Testis (tissue), 2 donors: ENCODE measurements around the gene DHX30.

Experiments used
- POLR2A ChIP-seq: fragments of 450-650 bp; IDR thresholded peaks from one replicate; pipeline ENCODE4 v1.6.1; 2017; ENCODE audit warnings: antibody characterized with exemption, mild to moderate bottlenecking, moderate library complexity
- TF ChIP-seq, protein P1 (sequence below), 3 experiments: fragments of 450-650 bp in 2 of 3; fragments of 200-600 bp in 1 of 3; sonication (generic) in 1 of 3; IDR thresholded peaks; one replicate each; pipeline ENCODE4 v1.5.1; 2016 to 2019; ENCODE audit warnings: antibody characterized with exemption in 3 of 3, mild to moderate bottlenecking in 2 of 3, moderate library complexity in 1 of 3

DNA sequence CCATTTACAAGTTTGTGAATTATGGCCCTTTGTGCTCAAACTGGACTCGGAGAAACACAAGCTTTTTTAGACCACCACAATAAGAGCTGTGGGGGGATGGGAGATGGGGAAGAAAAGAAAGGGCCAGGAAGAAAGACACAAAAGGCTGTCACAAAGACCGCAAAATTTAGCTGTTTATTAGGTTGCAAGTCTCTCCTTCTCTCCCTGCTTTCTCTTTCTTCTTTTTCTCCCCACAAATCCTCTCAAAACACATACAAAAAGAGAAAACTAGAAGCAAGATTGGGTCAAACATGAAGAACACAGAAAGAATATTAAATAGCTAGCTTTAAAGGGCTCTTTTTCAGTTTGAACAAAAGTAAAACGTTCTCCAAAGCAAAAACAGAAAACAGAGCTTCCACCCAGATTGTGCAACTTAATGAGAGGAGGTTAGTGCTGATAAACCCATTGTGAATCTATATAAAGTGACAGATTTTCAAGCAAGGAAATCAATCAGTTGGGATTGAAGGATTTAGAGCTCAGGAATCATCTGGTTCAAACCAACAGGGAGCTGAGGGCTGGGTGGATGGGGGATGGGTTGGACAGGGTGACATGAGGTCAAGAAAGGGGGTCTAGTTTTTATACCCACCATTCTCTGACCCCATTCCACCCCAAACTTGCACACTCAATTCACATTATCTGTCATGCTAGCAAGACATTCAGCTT is 87.3 kb downstream of the DHX30 start:
- TF ChIP-seq, protein P1, sequence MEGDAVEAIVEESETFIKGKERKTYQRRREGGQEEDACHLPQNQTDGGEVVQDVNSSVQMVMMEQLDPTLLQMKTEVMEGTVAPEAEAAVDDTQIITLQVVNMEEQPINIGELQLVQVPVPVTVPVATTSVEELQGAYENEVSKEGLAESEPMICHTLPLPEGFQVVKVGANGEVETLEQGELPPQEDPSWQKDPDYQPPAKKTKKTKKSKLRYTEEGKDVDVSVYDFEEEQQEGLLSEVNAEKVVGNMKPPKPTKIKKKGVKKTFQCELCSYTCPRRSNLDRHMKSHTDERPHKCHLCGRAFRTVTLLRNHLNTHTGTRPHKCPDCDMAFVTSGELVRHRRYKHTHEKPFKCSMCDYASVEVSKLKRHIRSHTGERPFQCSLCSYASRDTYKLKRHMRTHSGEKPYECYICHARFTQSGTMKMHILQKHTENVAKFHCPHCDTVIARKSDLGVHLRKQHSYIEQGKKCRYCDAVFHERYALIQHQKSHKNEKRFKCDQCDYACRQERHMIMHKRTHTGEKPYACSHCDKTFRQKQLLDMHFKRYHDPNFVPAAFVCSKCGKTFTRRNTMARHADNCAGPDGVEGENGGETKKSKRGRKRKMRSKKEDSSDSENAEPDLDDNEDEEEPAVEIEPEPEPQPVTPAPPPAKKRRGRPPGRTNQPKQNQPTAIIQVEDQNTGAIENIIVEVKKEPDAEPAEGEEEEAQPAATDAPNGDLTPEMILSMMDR (IDR thresholded peaks at IDR 0.05): no peak
- no peak for TF ChIP-seq POLR2A
